SHP77 treated with DMSO at 0.1 percent for 48 hours (cell line): ENCODE data around the gene CEBPG.
A peak's percentile ranks its signal among the peaks of the same experiment; 100 is the strongest.

Experiments
- DNase-seq: peaks from one replicate; lab custom pipeline; 2025; lab: John Stamatoyannopoulos, UW

Gene CEBPG

GRCh38 chr19:33373453-33374235 lies at the start of gene CEBPG:
Gene CEBPG (plus strand): TSS chr19:33373709. CDS start chr19:33379240, 5,531 bp downstream.
- DNase-seq, result peak; percentile 68

DNA sequence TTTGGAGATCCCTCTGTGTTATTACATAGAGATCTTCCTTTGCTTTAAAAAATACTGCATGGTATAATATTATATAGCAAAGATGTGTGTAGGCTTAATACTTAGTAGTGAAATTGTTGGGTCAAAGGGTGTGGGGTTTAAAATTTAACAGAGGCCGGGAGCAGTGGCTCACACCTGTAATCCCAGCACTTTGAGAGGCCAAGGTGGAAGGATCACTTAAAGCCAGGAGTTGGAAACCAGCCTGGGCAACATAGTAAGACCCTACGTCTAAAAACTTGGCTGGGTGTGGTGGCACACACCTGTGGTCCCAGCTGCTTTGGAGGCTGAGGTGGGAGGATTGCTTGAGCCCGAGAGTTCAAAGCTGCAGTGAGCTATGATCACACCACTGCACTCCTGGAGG lies 48.9 kb upstream of the CEBPG start:
- DNase-seq, result no peak

DNA sequence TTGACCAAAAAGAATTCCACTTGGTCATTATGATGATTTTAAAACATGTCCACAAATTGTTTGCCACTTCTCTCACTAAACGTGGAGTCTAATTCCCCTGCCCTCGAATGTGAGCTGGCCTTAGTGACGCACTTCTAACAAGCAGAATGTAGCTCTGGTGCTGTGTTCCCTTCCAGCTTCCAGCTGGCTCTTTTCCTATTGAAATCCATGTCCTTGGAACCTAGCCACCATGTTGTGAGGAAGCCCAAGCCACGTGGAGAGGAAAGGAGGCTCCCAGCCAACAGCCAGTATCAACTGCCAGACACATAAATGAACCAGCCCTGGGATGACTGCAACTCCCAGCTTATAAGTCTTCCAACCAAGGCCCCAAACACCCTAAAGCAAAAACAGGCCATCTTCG lies 47.6 kb upstream of the CEBPG start:
- no peak for DNase-seq

DNA sequence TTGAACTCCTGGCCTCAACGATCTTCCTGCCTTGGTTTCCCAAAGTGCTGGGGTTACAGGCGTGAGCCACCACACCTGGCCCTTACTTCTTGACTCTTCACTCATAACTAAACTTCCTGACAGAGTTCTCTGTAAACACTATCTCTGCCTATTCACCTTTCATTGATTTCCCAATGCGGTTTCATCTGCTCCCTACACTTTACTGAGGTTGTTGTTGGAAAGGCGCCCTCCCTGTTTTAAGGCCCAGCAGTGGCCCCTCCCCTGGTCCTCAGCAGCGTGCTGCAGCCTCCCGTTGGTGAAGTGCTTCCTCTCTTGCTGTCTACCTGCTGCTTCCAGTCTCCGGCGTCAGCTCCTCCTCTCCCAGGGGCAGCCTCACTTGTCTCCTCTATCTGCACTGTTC lies 44.4 kb upstream of the CEBPG start:
- no peak for DNase-seq

DNA sequence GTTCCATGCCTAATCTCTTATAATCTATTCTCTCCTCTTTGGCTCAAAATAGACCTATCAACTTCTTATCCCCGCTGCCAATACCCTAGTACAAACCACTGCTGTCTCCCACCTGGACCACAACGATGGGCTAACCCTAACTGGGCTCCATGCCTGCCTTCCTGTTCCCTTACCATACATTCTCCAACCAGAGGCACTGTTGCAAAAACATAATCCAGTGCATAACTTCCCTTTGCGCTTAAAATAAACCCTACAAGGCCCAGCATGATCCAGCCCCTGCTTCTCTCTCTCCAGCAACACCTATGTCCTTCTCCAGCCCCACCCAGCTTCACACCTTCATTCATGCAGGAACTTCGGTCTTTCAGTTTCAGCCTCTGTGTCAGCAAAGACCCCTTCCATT lies 43.8 kb upstream of the CEBPG start:
- DNase-seq, result no peak

DNA sequence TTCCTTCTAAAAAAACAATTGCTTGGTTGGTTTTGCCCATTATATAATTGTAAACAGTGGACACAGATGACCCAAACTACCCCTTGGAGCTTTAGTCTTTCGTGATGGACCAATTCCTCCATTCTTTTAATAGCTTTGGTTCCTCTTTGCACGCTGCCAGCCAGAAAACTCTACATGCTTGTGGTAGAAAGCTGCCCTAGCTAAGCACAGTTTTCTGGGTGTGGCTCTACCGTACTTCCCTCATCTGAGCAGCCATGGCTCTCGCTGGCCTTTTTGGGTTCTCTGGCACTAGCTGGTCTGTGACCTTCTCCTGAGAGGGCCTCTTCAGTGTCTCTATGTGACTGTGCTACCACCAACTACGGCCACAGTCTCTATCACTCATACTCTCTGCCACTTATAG lies 41.3 kb upstream of the CEBPG start:
- no peak for DNase-seq

- no peak for DNase-seq
Measured at GRCh38 chr19:33333151-33333550, 40.4 kb upstream of the CEBPG start.

DNA sequence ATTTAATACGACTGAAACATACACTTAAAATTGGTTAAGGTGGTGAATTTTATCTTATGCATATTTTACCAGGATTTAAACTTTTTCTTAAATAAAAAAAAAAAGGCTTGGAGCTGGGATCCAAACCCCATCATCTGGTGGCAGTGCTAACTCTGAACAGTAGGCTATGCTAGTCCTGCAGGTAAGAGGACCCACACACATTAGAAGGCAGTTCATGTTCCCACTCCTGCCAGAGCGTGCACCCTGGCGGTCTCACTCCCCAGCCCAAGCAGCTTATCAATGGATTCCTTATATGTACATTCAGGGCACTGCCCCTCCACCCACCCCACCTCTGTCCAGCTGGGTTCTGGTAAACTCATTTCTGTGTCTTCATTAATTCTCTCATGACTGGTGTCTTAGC lies 39.9 kb upstream of the CEBPG start:
- no peak for DNase-seq

DNA sequence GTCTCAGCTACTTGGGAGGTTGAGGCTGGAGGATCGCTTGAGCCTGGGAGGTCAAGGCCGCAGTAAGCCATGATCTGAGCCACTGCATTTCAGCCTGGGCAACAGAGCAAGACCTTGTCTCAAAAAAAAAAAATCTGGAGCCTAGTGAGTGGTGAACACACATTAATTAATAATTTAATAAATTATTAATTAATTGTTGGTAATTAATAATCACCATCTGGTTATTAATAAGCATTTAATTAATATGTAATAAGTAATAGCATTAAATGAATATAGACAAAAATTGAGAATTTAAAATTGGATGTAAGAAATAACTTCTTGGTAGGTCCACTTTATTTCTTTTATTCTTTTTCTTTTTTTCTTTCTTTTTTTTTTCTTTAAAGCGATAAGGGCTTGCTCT lies 39.2 kb upstream of the CEBPG start:
- DNase-seq, result no peak

DNA sequence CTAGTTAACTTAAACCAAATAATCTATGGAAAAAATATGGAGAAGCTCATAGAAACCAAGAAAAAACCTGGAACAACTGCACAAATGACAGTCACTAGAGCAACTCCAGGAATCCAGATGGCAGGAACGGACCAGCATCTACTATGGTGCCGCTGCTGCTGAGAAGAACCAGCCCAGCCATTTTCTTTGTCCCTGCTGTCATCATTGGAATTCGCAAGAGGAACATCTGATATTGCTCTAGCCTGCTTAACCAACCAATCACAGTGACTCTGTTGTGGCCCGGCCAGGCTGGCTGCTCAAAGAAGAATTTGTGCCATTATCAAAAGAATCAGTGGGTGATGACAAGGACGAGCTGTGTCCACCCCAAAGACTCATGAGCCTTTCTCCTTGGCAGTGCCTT lies 38.1 kb upstream of the CEBPG start:
- DNase-seq, result no peak

DNA sequence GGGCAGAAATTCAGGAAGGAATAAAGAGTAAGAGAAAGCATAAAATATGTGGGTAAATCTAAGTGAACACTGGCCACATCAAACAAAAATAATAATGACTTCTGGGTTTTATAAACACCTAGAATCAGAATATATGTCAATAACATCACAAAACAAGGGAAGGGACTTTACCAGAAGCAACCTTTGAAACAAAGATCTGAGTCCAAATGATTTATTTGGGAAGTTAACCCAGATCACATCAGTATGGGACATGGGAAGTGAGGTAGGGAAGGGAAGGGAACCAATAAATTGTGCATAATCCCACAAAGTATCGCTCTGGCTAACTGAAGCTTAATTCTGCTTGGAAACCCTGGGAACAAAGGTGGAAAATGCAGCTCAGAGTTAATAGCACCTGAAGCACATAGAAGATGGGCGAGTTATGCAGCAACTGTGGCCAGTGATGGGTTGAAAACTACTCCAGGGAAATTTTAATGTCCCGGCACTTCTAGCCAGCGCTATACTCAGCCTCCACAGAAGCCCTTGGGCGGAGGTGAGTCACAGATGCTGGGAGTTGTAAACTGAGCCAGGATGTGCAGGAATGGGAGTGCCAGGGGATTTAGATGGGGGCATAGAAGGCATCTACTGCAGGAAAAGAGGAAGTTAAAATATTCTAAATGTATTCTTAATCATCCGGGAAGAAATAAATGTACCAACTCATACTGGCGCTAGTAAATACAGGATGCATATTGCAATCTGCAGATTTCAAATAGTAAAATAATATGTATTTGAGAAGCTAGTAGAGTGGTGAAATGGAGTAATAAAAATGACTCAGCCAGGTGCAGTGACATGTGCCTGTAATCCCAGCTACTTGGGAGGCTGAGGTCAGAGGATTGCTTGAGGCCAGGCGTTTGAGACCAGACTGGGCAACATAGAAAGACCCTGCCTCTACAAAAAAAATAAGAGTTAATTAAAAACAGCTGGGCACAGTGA lies 34.2 kb upstream of the CEBPG start:
- no peak for DNase-seq

DNA sequence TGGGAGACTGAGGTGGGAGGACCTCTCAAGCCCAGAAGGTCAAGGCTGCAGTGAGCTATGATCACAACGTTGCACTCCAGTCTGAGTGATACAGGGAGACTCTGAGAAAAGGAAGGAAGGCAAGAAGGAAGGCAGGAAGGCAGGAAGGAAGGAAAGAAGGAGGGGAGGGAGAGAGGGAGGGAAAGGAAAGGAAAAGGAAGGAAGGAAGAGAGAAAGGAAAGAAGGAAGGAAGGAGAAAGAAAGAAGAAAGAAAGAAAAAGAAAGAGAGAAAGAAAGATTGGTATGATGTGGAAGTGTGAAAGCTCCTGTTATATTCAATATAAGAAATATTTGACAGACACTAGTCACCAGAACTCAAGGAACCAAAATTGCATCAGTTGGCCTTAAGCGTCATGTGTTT lies 32.5 kb upstream of the CEBPG start:
- DNase-seq, result no peak

DNA sequence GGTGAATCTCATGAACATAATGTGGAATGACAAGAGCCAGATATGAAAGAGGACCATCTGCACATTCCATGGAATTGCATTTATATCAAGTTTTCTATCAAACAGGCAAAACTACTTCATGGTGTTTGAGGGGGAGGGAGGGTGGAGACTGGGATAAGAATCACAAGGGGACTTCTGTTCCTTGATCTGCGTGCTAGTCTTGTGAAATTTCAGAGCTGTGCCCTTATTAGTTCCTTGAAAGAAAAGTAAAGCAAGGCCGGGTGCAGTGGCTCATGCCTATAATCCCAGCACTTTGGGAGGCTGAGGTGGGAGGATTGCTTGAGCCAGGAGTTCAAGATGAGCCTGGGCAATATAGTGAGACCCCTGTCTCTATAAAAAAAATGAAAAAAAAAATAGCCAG lies 30.2 kb upstream of the CEBPG start:
- DNase-seq, result no peak

DNA sequence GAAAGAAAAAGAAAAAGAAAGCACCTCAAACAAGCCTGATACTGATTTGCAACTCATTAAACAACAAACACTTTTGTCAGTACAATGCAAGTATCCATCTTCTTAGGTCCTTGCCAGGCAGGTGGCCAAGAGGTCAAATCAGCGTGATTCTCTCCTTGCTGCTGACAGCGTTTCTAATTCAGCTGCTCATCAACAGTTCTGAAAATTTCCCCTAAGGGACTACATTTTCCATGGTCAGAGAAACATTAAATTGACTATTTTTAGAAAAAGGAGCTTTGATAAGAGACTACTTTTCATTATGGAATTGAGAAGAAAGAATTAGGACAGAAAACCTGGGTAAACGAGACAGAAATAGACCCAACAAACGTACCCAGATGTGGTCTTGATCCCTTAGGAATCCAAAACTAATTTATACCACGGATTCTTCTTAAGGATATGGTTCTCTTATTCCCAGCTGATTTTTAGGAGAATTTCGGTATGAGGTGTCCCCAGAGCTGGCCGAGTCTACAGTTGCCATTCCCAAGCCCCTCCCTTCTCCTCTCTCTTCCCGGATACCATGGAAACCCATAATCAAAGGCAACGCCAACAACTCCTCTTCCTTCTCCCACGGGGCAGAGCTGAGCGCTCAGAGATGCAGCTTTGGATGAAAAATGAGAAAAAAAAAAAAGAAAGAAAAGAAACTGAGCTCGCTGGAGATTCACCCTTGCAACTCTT lies 29.5 kb upstream of the CEBPG start:
- DNase-seq, result no peak

DNA sequence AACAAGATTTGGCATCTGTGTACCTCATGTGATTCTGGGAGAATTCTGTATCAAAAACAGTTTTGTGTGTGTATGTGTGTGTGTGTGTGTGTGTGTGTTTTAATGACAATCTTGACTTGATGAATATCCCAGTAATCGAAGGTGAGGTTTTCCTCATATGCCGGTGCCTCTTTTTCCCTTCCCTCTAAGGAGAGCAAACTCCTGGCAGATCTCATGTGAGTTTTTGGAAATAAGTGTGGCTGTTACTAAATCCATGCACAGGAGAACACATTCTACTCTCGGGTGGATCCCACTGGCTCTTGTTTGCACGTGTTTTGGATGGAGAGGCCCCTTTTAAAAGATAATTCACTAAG lies 29.0 kb upstream of the CEBPG start:
- no peak for DNase-seq

GRCh38 chr19:33345163-33345562 lies 28.3 kb upstream of the CEBPG start:
- DNase-seq, result no peak

GRCh38 chr19:33346665-33347064 lies 26.8 kb upstream of the CEBPG start:
- no peak for DNase-seq

DNA sequence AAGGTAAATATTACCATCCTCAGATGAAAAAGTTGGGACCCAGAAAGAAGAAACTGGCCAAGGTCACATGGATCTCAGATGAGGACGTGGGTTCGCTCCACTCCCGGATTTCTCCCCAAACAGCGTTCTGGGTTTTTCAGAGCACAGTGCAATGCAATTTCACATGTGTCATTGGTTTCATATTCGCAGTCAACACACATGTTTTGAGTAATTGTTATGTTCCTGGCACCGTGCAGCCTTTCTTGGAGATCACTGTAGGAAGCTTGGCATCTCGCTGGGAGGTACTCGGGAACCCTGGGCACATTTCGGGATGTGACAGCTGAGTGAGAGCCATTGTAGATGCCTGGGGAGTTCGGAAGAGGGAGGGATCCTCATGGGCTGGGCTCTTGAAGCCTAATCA lies 26.2 kb upstream of the CEBPG start:
- DNase-seq, result no peak

DNA sequence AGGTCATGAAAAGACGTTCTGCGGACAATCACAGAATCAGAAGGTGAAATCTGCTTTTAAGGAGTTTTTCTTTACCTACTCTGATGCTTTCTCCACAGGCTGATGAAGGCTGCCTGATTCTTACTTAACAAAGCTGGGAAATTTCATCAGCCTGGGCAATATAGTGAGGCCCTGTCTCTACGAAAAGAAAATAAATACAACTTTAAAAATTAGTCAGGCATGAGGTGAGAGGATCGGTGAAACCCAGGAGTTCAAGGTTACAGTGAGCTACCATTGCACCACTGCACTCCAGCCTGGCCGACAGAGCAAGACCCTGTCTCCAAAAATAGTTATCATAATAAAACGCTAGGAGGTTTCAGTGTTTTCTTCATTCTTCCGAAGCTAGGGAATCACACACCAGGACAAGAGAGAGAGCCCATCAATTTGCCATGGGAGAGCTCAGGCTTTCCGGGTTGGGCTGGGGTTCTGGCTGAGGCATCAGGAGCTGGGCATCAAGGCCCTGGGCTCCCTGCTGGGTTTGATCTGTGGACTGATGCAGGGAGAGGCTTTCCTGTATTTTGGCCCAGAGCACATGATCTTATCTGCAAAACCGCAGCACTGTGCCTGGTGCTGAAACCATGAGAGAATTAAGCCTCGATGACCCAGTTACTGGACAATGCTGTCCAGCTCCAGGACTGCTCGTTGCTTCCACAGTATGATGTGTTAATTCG lies 25.1 kb upstream of the CEBPG start:
- no peak for DNase-seq

DNA sequence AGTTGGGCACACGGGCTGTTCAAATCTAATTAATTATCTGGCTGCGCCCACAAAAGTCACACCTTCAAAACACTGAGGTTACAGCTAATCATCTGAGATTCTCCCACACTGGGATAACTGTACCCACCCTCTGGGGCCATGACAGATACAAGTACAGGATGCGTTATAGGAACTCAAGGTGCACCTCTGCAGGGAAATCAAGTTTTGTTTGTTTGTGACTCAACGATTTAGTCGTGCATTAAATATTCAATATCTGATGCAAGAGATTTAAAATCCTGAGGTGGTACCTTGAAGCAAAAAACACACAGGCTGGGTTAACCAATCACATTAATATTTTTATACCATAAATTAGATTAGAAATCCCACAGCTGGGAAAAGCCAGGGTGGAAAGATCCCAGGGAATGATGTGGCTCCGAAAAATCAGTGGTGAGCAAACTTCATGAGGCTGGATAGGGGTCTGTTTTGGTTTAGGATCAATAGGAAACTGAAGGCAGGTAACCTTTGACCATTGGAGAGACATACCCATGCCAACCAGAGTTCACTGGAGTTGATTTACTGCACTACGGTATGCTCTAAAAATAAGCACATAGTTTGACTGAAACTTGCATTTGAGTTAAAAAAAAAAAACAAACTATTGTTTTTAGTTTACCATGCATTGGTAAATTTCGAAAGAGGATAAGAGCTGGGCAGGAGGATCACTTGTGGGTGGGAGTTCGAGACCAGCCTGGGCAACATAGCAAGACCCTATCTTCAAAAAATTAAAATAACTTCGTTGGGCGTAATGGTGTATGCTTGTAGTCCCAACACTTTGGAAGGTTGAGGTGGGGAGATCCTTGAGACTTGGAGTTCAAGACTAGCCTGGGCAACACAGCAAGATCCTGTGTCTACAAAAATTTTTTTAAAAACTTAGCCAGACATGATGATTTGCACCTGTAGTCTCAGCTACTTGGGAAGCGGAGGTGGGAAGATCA lies 23.9 kb upstream of the CEBPG start:
- DNase-seq, result no peak
